ENCODE measurements around the gene PHC2. TPM values are rescaled to one million over a fixed set of nuclear protein-coding genes. Genes with fewer than 3 reads are reported as not detected.
A peak's percentile ranks its signal among the peaks of the same experiment; 100 is the strongest.

PHC2 gene
- total RNA-seq, 1 donor = 85.4 TPM

- Histone ChIP-seq H3K36me3 (ENCODE audit: insufficient read depth, low read length) (peaks cover 98% of the 10 kb centered on the region), H3K27ac (ENCODE audit: low read depth, low read length) (peak overlapping the region; percentile 76), H3K27me3 (ENCODE audit: insufficient read depth, low read length) (no peaks in the 10 kb centered on the region), H3K9me3 (ENCODE audit: low read depth, low read length) (no peaks in the 10 kb centered on the region), H3K79me2 (ENCODE audit: insufficient read depth, low read length) (peaks cover 43% of the 10 kb centered on the region), H3K4me3 (ENCODE audit: insufficient read depth, low read length) (no peak overlapping the region), H2AFZ (ENCODE audit: low read length) (no peak overlapping the region), H3K4me2 (ENCODE audit: insufficient read depth, low read length) (no peak overlapping the region), H4K20me1 (ENCODE audit: insufficient read depth, low read length) (peaks cover 73% of the 10 kb centered on the region), H3K4me1 (ENCODE audit: insufficient read depth, low read length) (peaks cover 25% of the 10 kb centered on the region)
- peak; percentile 3 for DNase-seq (ENCODE audit: insufficient read length, low spot score, missing footprints)
- TF ChIP-seq CTCF (IDR thresholded peaks at IDR 0.05; ENCODE audit: extremely low read depth, low read depth, low read length) = no peak
Observed at GRCh38 chr1:33326785-33327184, 104.1 kb downstream of the PHC2 start.

GRCh38 chr1:33324677-33325575 lies 106.0 kb downstream of the PHC2 start:
- Histone ChIP-seq H3K4me3 (ENCODE audit: insufficient read depth, low read length) (no peak overlapping the region), H3K79me2 (ENCODE audit: insufficient read depth, low read length) (peaks cover 24% of the 10 kb centered on the region), H4K20me1 (ENCODE audit: insufficient read depth, low read length) (peaks cover 65% of the 10 kb centered on the region), H3K36me3 (ENCODE audit: insufficient read depth, low read length) (peaks cover 83% of the 10 kb centered on the region), H3K27me3 (ENCODE audit: insufficient read depth, low read length) (no peaks in the 10 kb centered on the region), H3K4me1 (ENCODE audit: insufficient read depth, low read length) (peaks cover 18% of the 10 kb centered on the region), H2AFZ (ENCODE audit: low read length) (no peak overlapping the region), H3K27ac (ENCODE audit: low read depth, low read length) (no peak overlapping the region), H3K9me3 (ENCODE audit: low read depth, low read length) (no peaks in the 10 kb centered on the region), H3K4me2 (ENCODE audit: insufficient read depth, low read length) (no peak overlapping the region)
- TF ChIP-seq CTCF (IDR thresholded peaks at IDR 0.05; ENCODE audit: extremely low read depth, low read depth, low read length) = no peak
- DNase-seq (ENCODE audit: insufficient read length, low spot score, missing footprints) = peak; percentile 17

- Histone ChIP-seq H3K27ac (ENCODE audit: low read depth, low read length) (no peak overlapping the region), H3K27me3 (ENCODE audit: insufficient read depth, low read length) (no peaks in the 10 kb centered on the region), H3K79me2 (ENCODE audit: insufficient read depth, low read length) (peaks cover 15% of the 10 kb centered on the region), H3K36me3 (ENCODE audit: insufficient read depth, low read length) (peaks cover 73% of the 10 kb centered on the region), H3K4me1 (ENCODE audit: insufficient read depth, low read length) (peaks cover 17% of the 10 kb centered on the region), H3K4me2 (ENCODE audit: insufficient read depth, low read length) (no peak overlapping the region), H3K9me3 (ENCODE audit: low read depth, low read length) (no peaks in the 10 kb centered on the region), H4K20me1 (ENCODE audit: insufficient read depth, low read length) (peaks cover 59% of the 10 kb centered on the region), H2AFZ (ENCODE audit: low read length) (no peak overlapping the region), H3K4me3 (ENCODE audit: insufficient read depth, low read length) (no peak overlapping the region)
- no peak for TF ChIP-seq CTCF (IDR thresholded peaks at IDR 0.05; ENCODE audit: extremely low read depth, low read depth, low read length)
- peak; percentile 11 for DNase-seq (ENCODE audit: insufficient read length, low spot score, missing footprints)
Observed at GRCh38 chr1:33323663-33324477, 107.0 kb downstream of the PHC2 start.

Data from osteoblast (primary cell).